GM10266 (cell line): ENCODE measurements around the gene GMEB1.
"Not testable (repeated sequence)": the region's sequence is repeated elsewhere in the genome, so short reads cannot be mapped to it uniquely, and the experiment has no call there.

Source experiments
- DNase-seq: peaks from one replicate; pipeline ENCODE4 v3.0.0; 2012; ENCODE audit errors: extremely low spot score
- TF ChIP-seq, protein P1 (sequence below): IDR thresholded peaks from 2 replicates; pipeline ENCODE4 v1.5.1; 2012; ENCODE audit warnings: mild to moderate bottlenecking, low read depth; ENCODE audit not compliant: control insufficient read depth, insufficient read depth; ENCODE audit errors: missing control alignments

GMEB1 gene

DNA sequence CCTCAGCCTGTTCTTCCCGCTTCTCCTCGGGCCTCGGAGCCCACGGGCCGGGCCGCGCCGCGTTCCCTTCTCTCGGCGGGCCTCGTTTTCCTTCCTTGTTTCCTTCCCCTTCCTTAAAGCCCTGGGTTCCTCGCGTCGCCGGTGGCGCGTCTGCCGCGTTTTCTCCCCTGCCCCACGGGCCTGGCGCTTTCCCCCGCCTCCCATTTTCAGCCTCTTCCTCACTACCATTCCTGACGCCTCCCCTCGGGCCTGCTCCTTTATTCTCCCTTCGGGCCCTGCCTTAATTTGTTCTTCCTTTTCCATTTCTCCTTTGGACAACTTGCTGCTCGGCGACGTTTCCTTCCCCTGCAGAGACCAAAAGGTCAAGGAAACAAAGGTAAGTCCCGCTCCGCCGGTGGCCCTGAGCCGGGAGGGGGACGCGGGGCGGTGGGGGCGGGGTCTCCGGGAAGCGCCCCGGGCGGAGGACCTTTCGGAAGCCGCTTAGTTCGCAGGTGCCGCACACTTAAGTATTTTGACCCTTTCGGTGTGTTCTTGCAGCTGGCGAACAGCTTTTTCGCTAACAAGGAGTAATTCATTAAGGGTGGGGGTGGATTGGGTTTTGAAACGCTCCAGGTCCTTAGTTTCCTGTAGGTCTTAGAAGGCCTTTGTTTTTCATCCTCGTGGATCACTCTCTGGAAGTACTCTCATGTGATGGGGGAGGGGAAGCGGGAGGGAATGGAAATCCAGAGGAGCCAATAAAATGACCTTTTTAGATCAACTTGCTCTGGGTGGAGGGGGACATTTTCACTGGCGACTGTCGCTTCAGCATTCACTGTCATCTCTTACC is 68.9 kb downstream of the GMEB1 start:
- DNase-seq, result peak; percentile 68

DNA sequence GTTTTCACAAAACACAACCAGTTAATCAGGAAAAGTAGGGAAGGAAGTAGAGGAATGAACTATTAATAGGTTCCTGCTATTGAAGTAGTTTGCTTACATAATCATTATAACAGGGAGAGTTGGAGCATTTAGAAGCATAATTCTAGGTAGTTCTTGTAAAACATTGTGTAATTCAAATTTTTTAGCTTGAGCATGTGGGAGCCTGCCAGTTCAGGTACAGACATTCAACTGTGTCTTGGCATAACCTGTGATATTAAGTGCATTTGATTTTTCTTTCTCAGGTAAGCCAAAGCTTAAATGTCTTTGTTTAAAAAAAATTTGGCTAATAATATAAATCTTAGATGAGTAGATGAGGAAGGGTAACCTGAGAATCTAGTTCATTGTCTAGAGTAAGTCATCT is 71.5 kb downstream of the GMEB1 start:
- no peak for DNase-seq
- TF ChIP-seq, protein P1, sequence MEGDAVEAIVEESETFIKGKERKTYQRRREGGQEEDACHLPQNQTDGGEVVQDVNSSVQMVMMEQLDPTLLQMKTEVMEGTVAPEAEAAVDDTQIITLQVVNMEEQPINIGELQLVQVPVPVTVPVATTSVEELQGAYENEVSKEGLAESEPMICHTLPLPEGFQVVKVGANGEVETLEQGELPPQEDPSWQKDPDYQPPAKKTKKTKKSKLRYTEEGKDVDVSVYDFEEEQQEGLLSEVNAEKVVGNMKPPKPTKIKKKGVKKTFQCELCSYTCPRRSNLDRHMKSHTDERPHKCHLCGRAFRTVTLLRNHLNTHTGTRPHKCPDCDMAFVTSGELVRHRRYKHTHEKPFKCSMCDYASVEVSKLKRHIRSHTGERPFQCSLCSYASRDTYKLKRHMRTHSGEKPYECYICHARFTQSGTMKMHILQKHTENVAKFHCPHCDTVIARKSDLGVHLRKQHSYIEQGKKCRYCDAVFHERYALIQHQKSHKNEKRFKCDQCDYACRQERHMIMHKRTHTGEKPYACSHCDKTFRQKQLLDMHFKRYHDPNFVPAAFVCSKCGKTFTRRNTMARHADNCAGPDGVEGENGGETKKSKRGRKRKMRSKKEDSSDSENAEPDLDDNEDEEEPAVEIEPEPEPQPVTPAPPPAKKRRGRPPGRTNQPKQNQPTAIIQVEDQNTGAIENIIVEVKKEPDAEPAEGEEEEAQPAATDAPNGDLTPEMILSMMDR, result no peak

More for the DNA sequence above, 68.9 kb downstream of the GMEB1 start:
- TF ChIP-seq, protein P1, result no peak

DNA sequence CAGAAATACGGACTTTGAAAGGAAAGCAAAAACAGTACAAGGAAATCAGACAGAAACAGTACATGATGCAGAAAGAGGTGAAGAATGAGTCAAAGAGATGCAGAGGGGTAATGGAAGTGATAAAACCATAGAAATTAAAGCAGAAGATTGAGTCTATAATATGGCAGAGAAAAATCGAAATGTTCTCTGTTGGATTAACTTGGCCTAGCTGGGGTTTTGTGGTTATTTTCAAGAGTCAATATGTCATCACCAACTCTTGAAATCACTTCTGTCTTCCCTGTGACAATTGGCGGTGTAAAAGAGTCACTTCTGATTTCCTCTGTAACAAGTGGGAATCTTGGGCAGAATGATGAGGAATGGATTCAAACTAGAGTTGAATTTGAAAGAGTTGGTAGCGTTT is 75.6 kb downstream of the GMEB1 start:
- TF ChIP-seq, protein P1, result no peak
- DNase-seq, result no peak

DNA sequence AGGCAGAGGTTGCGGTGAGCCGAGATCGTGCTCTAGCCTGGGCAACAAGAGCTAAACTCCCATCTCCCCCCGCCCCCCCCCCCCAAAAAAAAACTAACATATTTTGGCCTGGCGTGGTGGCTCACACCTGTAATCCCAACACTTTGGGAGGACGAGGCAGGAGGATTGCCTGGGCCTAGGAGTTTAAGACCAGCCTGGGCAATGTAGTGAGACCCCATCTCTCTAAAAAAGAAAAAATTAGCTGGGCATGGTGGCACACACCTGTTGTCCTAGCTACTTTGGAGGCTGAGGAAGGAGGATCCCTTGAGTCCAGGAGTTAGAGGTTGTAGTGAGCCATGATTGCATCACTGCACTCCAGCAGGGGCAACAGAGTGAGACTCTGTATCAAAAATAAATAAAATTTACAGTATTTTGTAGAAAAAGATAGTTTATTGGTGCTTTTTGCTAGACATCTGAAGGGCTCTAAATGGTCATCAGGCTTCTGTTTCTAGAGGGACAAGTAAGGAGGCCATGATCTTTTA is 77.1 kb downstream of the GMEB1 start:
- no peak for DNase-seq

DNA sequence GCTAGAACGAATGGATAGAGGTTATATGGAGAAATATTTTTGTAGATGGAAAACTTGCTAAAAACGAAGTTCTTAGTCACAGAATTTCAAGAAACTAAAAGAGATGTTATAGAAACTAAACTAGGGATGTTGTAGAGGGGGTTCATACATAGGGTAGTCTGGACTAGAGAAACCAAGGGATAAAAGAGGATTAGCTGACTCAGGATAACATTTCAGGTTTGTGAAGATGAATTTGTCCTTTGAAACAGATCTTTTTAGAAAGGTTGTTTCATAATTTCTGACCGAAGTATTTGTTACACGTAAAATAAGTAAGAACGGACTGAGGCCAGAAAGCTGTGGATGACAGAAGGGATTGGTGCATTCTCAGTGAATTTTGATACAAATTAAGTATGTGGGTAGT is 81.7 kb downstream of the GMEB1 start:
- TF ChIP-seq, protein P1, result no peak
- DNase-seq, result no peak

More for the DNA sequence above, 77.1 kb downstream of the GMEB1 start:
- TF ChIP-seq, protein P1, result no peak

DNA sequence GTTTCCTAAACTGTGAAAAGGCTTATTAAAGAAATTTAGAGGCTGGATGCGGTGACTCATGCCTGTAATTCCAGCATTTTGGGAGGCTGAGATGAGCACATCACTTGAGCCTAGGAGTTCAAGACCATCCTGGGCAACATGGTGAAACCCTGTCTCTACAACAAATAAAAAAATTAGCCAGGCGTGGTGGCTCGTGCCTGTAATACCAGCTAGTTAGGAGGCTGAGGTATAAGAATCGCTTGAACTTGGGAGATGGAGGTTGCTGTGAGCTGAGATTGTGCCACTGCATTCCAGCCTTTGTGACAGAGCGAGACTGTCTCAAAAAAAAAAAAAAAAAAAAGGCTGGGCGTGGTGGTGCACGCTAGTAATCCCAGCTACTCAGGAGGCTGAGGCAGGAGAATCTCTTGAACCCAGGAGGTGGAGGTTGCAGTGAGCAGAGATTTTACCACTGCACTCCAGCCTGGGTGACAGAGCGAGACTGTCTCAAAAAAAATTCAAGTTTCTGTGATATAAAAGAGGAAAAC is 82.2 kb downstream of the GMEB1 start:
- not testable (repeated sequence) for DNase-seq

DNA sequence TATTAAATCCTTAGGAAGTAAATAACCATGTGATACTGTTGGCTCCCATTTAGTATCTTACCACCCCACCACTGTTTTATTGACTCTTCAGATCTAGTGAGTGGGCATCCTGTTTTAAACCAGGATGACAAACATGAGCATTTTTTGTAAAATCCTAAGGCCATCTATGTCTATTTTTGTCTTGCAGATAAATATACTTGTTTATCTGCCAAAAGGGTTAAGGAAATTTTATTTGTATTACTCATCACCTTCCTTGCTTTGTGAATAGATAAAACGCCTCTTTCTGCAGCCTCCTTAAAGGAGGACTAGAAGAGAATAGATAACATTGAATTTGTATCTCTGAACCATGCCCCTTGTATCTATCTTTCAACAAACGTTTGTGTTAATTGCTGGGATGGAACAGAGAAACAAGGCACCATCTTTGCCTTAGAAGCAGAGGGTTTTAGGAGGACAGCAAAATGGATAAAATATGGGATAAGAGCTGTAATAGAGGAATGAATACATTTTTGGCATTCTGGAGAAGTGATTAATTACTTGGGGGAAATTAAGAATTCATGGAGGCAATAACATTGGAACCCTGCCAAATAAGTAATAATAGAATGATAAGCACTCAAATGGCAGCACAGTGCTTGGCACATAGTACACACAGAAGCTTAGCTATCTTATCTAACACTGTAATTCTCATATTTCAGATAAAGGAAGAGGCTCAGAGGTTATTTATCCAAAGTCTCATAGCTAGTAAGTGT is 82.9 kb downstream of the GMEB1 start:
- TF ChIP-seq, protein P1, result no peak
- DNase-seq, result no peak
